Cardiac muscle cell (in vitro differentiated cells and primary cell): ENCODE measurements around the gene TSPAN19. TPM values are rescaled to one million over a fixed set of nuclear protein-coding genes. Genes with fewer than 3 reads are reported as not detected.
"Not testable (repeated sequence)": the region's sequence is repeated elsewhere in the genome, so short reads cannot be mapped to it uniquely, and the experiment has no call there.

Experiments used
- DNase-seq, 2 donors: peaks; one replicate each; pipeline versions ENCODE4 v3.0.0 to v3.0.0-alpha.2; 2010 to 2017; ENCODE audit warnings: low read depth in 1 of 2, low spot score in 1 of 2
- H3K27ac ChIP-seq: fragments of 200-600 bp; sonication (generic); 2 replicates; pipeline ENCODE4 v1.5.1; 2016
- H3K27me3 ChIP-seq: fragments of 200-600 bp; sonication (generic); 2 replicates; pipeline ENCODE4 v1.6.0; 2016; ENCODE audit warnings: control low read depth
- H3K36me3 ChIP-seq: fragments of 200-600 bp; sonication (generic); 2 replicates; pipeline ENCODE4 v1.5.1; 2016; ENCODE audit warnings: control low read depth
- H3K4me1 ChIP-seq: fragments of 200-600 bp; sonication (generic); 2 replicates; pipeline ENCODE4 v1.8.1; 2017; ENCODE audit warnings: low read depth, mild to moderate bottlenecking, mixed run types
- H3K4me3 ChIP-seq: fragments of 200-600 bp; sonication (generic); 2 replicates; pipeline ENCODE4 v1.5.1; 2016; ENCODE audit warnings: mild to moderate bottlenecking
- H3K9me3 ChIP-seq: fragments of 200-600 bp; sonication (generic); 2 replicates; pipeline ENCODE4 v1.5.1; 2017; ENCODE audit warnings: low read depth, mild to moderate bottlenecking, control low read depth
- polyA plus RNA-seq: library from polyadenylated mRNA; unstranded; fragments of >200 nt; fragmentation: Nextera tagmentation; extraction: Ambion mirVana; gene quantifications from 2 replicates; pipeline ENCODE4 v1.2.1, GENCODE V29; 2016
- total RNA-seq: library from RNA; depleted of rRNA; stranded (reverse); fragments of >200 nt; gene quantifications from 2 replicates; pipeline ENCODE4 v1.2.3, GENCODE V29; 2016
- TF ChIP-seq, protein P1 (sequence below): IDR thresholded peaks from 2 replicates; pipeline ENCODE4 v1.5.1; 2012; ENCODE audit warnings: low read depth, mild to moderate bottlenecking, low read length

The TSPAN19 gene
- total and polyA plus RNA-seq, 2 experiments from 2014 or later, result 0.06 to 0.95 TPM

DNA sequence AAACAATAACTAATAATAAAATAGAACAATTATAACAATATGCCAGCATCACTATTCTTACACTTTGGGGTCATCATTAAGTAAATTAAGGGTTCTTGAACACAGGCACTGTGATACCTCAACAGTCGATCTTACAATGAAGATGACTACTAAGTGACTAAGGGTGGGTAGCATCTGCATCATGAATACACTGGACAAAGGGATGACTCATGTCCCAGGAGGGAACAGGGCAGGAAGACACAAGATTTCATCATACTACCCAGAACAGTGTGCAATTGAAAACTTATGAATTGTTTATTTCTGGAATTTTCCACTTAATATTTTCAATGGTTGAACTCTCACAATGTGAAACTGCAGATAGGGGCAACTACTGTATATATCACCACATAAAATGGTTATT lies 19.7 kb downstream of the TSPAN19 start:
- Histone ChIP-seq H3K27me3 (no peaks in the 10 kb centered on the region), H3K36me3 (no peaks in the 10 kb centered on the region), H3K9me3 (no peaks in the 10 kb centered on the region), H3K27ac (no peak overlapping the region), H3K4me3 (no peak overlapping the region), H3K4me1 (no peaks in the 10 kb centered on the region)
- peak in 1 of 2 donors; percentile 92 for DNase-seq
- TF ChIP-seq, protein P1, sequence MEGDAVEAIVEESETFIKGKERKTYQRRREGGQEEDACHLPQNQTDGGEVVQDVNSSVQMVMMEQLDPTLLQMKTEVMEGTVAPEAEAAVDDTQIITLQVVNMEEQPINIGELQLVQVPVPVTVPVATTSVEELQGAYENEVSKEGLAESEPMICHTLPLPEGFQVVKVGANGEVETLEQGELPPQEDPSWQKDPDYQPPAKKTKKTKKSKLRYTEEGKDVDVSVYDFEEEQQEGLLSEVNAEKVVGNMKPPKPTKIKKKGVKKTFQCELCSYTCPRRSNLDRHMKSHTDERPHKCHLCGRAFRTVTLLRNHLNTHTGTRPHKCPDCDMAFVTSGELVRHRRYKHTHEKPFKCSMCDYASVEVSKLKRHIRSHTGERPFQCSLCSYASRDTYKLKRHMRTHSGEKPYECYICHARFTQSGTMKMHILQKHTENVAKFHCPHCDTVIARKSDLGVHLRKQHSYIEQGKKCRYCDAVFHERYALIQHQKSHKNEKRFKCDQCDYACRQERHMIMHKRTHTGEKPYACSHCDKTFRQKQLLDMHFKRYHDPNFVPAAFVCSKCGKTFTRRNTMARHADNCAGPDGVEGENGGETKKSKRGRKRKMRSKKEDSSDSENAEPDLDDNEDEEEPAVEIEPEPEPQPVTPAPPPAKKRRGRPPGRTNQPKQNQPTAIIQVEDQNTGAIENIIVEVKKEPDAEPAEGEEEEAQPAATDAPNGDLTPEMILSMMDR, result no peak

DNA sequence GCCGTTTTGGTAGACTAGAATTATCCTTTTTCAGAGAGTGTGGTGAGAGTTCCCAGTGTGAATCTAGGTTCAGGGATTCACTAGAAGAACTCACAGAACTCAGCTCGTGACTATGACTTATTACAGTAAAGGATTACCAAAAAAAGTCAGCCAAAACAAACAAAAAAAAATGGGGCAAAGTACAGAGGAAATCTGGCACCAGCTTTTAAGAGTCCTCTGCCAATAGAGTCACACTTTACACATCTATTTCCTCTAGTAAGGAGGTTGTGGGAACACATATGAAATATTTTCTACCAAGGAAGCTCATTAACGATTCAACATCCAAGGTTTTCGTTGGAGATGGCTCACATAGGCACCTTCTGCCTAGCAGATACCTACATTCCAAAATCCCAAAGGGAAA lies 28.2 kb downstream of the TSPAN19 start:
- Histone ChIP-seq H3K4me1 (no peaks in the 10 kb centered on the region), H3K4me3 (no peak overlapping the region)
- TF ChIP-seq, protein P1, result no peak

DNA sequence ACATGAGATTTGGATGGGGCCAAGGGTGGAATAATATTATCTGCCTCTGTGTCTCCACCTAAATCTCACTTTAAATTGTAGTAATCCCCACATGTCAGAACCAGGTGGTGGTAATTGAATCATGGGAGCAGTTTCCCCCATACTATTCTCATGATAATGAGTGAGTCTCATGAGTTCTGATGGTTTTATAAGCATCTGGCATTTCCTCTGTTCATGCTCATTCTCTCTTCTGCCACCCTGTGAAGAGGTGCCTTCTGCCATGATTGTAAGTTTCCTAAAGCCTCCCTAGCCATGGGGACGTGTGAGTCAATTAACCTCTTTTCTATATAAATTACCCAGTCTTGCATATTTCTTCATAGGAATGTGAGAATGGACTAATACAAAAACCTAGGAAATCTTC lies 29.9 kb downstream of the TSPAN19 start:
- Histone ChIP-seq H3K4me3 (no peak overlapping the region), H3K27ac (no peak overlapping the region), H3K27me3 (no peaks in the 10 kb centered on the region), H3K4me1 (no peaks in the 10 kb centered on the region), H3K36me3 (no peaks in the 10 kb centered on the region), H3K9me3 (no peaks in the 10 kb centered on the region)
- TF ChIP-seq, protein P1, result no peak
- DNase-seq, result no peak

More for the DNA sequence above, 28.2 kb downstream of the TSPAN19 start:
- Histone ChIP-seq H3K36me3 (no peaks in the 10 kb centered on the region), H3K9me3 (no peaks in the 10 kb centered on the region), H3K27me3 (no peaks in the 10 kb centered on the region), H3K27ac (no peak overlapping the region)
- DNase-seq, result peak in 1 of 2 donors; percentile 61

DNA sequence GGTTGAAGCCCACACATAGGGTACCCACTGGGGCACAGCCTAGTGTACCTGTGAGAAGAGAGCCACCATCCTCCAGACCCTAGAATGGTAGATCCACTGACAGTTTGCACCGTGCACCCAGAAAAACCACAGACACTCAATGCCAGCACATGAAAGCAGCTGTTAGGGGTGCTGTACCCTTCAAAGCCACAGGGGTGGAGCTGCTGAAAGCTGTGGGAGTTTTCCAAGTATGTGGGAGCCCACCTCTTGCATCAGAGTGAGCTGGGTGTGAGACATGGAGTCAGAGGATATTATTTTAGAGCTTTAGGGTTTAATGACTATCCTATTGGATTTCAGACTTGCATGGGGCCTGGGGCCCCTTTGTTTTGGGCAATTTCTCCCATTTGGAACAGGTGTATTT lies 30.5 kb downstream of the TSPAN19 start:
- no peaks in the 10 kb centered on the region for H3K27me3 ChIP-seq
- no peaks in the 10 kb centered on the region for H3K4me1 ChIP-seq
- no peak overlapping the region for H3K27ac ChIP-seq
- no peaks in the 10 kb centered on the region for H3K36me3 ChIP-seq
- no peaks in the 10 kb centered on the region for H3K9me3 ChIP-seq
- TF ChIP-seq, protein P1, result no peak
- DNase-seq, result no peak
- H3K4me3 ChIP-seq, result no peak overlapping the region

DNA sequence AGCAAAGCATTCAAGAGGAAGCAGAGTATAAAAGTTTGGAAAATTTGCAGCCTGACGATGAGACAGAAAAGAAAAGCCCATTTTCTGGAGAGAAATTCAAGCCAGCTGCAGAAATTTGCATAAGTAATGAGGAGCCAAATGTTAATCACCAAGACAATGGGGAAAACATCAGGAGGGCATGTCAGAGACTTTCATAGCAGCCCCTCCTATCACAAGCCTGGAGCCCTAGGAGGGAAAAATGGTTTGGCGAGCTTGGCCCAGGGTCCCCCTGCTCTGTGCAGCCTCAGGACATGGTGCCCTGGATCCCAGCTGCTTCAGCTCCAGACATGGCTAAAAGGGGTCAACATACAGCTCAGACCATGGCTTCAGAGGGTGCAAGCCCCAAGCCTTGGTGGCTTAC lies 31.0 kb downstream of the TSPAN19 start:
- H3K4me1 ChIP-seq, H3K4me3 ChIP-seq, DNase-seq, H3K27me3 ChIP-seq, H3K27ac ChIP-seq, H3K9me3 ChIP-seq, H3K36me3 ChIP-seq: not testable (repeated sequence)

DNA sequence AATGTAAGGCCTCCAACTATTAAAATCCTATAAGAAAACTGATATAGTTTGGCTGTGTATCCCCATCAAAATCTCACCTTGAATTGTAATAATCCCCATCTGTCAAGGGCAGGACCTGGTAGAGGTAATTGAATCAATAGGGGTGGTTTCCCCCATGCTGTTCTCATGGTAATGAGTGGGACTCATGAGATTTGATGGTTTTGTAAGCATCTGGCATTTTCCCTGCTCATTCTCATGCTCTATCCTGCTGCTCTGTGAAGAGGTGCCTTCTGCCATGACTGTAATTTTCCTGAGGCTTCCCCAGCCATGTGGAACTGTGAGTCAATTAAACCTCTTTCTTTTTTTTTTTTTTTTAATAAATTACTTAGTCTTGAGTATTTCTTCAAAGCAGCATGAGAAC lies 31.9 kb downstream of the TSPAN19 start:
- no peak for DNase-seq
- TF ChIP-seq, protein P1, result no peak
- H3K9me3 ChIP-seq, result no peaks in the 10 kb centered on the region
- H3K4me1 ChIP-seq, result no peaks in the 10 kb centered on the region
- no peak overlapping the region for H3K27ac ChIP-seq
- H3K4me3 ChIP-seq, result no peak overlapping the region
- H3K27me3 ChIP-seq, result no peaks in the 10 kb centered on the region
- no peaks in the 10 kb centered on the region for H3K36me3 ChIP-seq
